Measurements from ENCODE around the gene KPNA1. TPM values are rescaled to one million over a fixed set of nuclear protein-coding genes. Genes with fewer than 3 reads are reported as not detected.
A peak's percentile ranks its signal among the peaks of the same experiment; 100 is the strongest.

The KPNA1 gene
- polyA plus RNA-seq, 4 donors = 10.5 to 33.0 (median 11.9) TPM

DNA sequence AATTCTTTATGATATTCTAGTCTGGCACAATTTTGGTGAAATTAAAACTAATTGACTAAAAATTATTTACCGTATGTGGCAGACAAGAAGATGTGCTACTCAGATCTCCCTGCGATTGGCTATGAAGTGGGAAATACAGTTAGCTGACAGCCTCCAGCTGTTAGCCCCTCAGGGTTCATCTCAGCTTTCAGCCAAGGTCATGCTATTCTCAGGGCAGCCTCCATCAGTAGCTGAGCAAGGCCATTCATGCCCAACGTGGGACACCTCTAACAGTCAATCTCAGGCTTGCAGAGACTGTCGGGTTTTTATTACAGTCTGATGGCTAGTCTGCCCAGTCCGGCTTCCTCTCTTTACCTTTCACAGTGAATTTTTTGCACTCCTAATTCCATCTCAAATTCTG lies 42.6 kb upstream of the KPNA1 start:
- FAIRE-seq = no peak
- H3K4me1 ChIP-seq (ENCODE audit: control insufficient read depth in 3 of 3, insufficient read depth in 2 of 3, low read depth in 1 of 3, low read length in 2 of 3) = peaks cover 0 to 7% (median 2%) of the 10 kb centered on the region in 3 donors
- H3K36me3 ChIP-seq (ENCODE audit: control insufficient read depth in 3 of 3, insufficient read depth in 2 of 3, low read depth in 1 of 3, low read length in 3 of 3) = peaks cover 19 to 32% (median 22%) of the 10 kb centered on the region in 3 donors
- no peak for DNase-seq
- H3K27ac ChIP-seq (ENCODE audit: low read depth in 1 of 3, low read length in 2 of 3) = no peak overlapping the region
- WGBS, 3 donors = 87 to 94% (median 93%) methylated on average over 5 of the region's 5 CpGs
- H3K27me3 ChIP-seq (ENCODE audit: control insufficient read depth in 3 of 3, insufficient read depth in 3 of 3, low read length in 3 of 3) = no peaks in the 10 kb centered on the region
- no peaks in the 10 kb centered on the region for H3K9me3 ChIP-seq (ENCODE audit: control insufficient read depth in 2 of 2, insufficient read depth in 1 of 2, low read depth in 1 of 2, low read length in 1 of 2)
- H3K4me3 ChIP-seq (ENCODE audit: low read depth in 1 of 3, low read length in 3 of 3) = no peak overlapping the region

DNA sequence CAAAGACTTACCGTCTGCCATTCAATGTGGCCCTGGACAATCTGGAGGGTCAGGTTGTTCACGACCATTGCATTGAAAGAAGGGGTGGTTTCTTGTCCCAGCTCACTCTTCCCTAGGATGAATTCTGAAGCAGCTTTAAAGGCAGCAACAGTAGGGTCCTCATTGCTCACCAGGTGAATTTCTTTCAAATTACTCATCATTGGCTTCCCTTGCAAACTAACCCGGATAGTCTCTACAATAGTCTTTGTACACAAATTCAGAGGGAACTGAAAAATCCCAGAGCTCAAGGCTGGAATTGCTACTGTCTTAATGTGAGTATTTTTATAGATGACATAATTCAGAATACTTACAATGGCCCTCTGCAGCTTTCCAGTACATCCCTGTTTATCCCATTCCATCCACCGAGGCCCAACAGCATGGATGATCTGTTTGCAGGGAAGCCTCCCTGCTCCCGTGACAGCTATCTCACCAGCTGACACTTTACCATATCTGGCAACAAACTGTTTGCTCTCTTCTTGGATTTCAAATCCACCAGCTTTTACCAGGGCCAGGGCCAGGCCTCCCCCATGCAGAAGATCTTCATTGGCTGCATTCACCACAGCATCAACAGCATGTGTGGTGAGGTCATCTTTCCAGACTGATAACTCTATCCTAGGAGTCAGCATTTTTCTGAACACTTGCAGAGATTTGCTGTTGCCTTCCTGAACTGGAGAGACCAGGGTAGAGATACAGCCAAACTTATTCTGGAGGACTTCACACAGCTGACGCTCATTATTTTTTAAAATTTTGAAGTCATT lies 40.7 kb upstream of the KPNA1 start:
- DNase-seq (no peak), FAIRE-seq (no peak)
- Histone ChIP-seq H3K9me3 (ENCODE audit: control insufficient read depth in 2 of 2, insufficient read depth in 1 of 2, low read depth in 1 of 2, low read length in 1 of 2) (no peaks in the 10 kb centered on the region), H3K4me1 (ENCODE audit: control insufficient read depth in 3 of 3, insufficient read depth in 2 of 3, low read depth in 1 of 3, low read length in 2 of 3) (no peaks in the 10 kb centered on the region), H3K4me3 (ENCODE audit: low read depth in 1 of 3, low read length in 3 of 3) (no peak overlapping the region), H3K27me3 (ENCODE audit: control insufficient read depth in 3 of 3, insufficient read depth in 3 of 3, low read length in 3 of 3) (no peaks in the 10 kb centered on the region), H3K27ac (ENCODE audit: low read depth in 1 of 3, low read length in 2 of 3) (no peak overlapping the region), H3K36me3 (ENCODE audit: control insufficient read depth in 3 of 3, insufficient read depth in 2 of 3, low read depth in 1 of 3, low read length in 3 of 3) (peaks cover 25 to 44% (median 29%) of the 10 kb centered on the region in 3 donors)
- WGBS, 3 donors = 91 to 92% (median 92%) methylated on average over 6 of the region's 6 CpGs

DNA sequence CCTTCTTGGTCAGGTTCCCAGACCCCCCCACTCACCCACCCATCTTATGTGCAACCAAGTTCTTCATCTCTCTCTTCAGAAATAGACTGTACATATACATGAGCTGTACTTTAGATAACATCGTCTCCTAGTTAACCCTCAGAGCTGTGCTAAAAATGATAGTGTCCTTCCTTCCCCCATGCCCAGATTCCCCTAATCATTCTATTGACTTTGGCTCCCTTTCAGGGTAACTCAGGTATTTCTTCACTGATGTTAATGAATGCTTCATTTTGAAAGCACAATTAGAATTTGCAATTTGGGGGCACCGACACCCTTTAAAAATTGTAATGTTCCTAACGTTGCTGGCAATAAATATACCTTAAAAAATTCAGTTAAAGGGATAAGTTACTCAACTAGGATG lies 38.4 kb upstream of the KPNA1 start:
- H3K4me1 ChIP-seq (ENCODE audit: control insufficient read depth in 3 of 3, insufficient read depth in 2 of 3, low read depth in 1 of 3, low read length in 2 of 3) = no peaks in the 10 kb centered on the region
- DNase-seq (no peak), FAIRE-seq (no peak)
- no peaks in the 10 kb centered on the region for H3K27me3 ChIP-seq (ENCODE audit: control insufficient read depth in 3 of 3, insufficient read depth in 3 of 3, low read length in 3 of 3)
- H3K4me3 ChIP-seq (ENCODE audit: low read depth in 1 of 3, low read length in 3 of 3) = no peak overlapping the region
- peaks cover 22 to 41% (median 28%) of the 10 kb centered on the region in 3 donors for H3K36me3 ChIP-seq (ENCODE audit: control insufficient read depth in 3 of 3, insufficient read depth in 2 of 3, low read depth in 1 of 3, low read length in 3 of 3)
- no peaks in the 10 kb centered on the region for H3K9me3 ChIP-seq (ENCODE audit: control insufficient read depth in 2 of 2, insufficient read depth in 1 of 2, low read depth in 1 of 2, low read length in 1 of 2)
- no peak overlapping the region for H3K27ac ChIP-seq (ENCODE audit: low read depth in 1 of 3, low read length in 2 of 3)
- WGBS, 3 donors = 61 to 85% (median 76%) methylated on average over 3 of the region's 3 CpGs

DNA sequence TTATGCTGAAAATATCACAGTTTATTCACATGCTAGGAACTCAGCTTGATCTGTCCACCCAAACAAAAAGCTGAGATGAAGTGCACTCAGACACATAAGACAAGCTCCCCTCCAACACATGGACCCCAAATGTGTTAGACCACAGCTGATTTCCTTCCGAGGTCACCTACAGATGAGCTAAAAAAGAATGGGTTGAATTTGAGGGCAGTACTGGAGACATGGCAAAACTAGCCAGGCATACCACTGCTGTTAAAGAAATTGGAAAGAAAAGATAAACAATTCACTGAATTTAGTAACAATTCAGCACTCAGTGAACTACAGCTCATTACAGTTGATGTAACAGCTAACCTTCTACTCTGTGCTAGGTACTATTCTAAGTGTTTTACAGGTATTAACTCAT lies 33.9 kb upstream of the KPNA1 start:
- Histone ChIP-seq H3K9me3 (ENCODE audit: control insufficient read depth in 2 of 2, insufficient read depth in 1 of 2, low read depth in 1 of 2, low read length in 1 of 2) (no peaks in the 10 kb centered on the region), H3K4me1 (ENCODE audit: control insufficient read depth in 3 of 3, insufficient read depth in 2 of 3, low read depth in 1 of 3, low read length in 2 of 3) (no peaks in the 10 kb centered on the region), H3K36me3 (ENCODE audit: control insufficient read depth in 3 of 3, insufficient read depth in 2 of 3, low read depth in 1 of 3, low read length in 3 of 3) (peaks cover 13 to 30% (median 19%) of the 10 kb centered on the region in 3 donors), H3K4me3 (ENCODE audit: low read depth in 1 of 3, low read length in 3 of 3) (no peak overlapping the region), H3K27ac (ENCODE audit: low read depth in 1 of 3, low read length in 2 of 3) (no peak overlapping the region), H3K27me3 (ENCODE audit: control insufficient read depth in 3 of 3, insufficient read depth in 3 of 3, low read length in 3 of 3) (no peaks in the 10 kb centered on the region)
- WGBS, 3 donors = 92 to 97% (median 97%) methylated on average over 1 of the region's 1 CpG
- FAIRE-seq = no peak
- DNase-seq = no peak

- no peak for DNase-seq
- H3K36me3 ChIP-seq (ENCODE audit: control insufficient read depth in 3 of 3, insufficient read depth in 2 of 3, low read depth in 1 of 3, low read length in 3 of 3) = peaks cover 13 to 30% (median 19%) of the 10 kb centered on the region in 3 donors
- no peaks in the 10 kb centered on the region for H3K9me3 ChIP-seq (ENCODE audit: control insufficient read depth in 2 of 2, insufficient read depth in 1 of 2, low read depth in 1 of 2, low read length in 1 of 2)
- H3K27me3 ChIP-seq (ENCODE audit: control insufficient read depth in 3 of 3, insufficient read depth in 3 of 3, low read length in 3 of 3) = no peaks in the 10 kb centered on the region
- H3K4me1 ChIP-seq (ENCODE audit: control insufficient read depth in 3 of 3, insufficient read depth in 2 of 3, low read depth in 1 of 3, low read length in 2 of 3) = no peaks in the 10 kb centered on the region
- WGBS, 3 donors = 87 to 94% (median 88%) methylated on average over 3 of the region's 3 CpGs
- H3K27ac ChIP-seq (ENCODE audit: low read depth in 1 of 3, low read length in 2 of 3) = no peak overlapping the region
- H3K4me3 ChIP-seq (ENCODE audit: low read depth in 1 of 3, low read length in 3 of 3) = no peak overlapping the region
- FAIRE-seq = no peak
Observed at GRCh38 chr3:122548076-122548475, 33.3 kb upstream of the KPNA1 start.

- no peaks in the 10 kb centered on the region for H3K27me3 ChIP-seq (ENCODE audit: control insufficient read depth in 3 of 3, insufficient read depth in 3 of 3, low read length in 3 of 3)
- WGBS, 3 donors = 87 to 97% (median 89%) methylated on average over 5 of the region's 5 CpGs
- no peak for FAIRE-seq
Observed at GRCh38 chr3:122546151-122546550, 31.4 kb upstream of the KPNA1 start.

DNA sequence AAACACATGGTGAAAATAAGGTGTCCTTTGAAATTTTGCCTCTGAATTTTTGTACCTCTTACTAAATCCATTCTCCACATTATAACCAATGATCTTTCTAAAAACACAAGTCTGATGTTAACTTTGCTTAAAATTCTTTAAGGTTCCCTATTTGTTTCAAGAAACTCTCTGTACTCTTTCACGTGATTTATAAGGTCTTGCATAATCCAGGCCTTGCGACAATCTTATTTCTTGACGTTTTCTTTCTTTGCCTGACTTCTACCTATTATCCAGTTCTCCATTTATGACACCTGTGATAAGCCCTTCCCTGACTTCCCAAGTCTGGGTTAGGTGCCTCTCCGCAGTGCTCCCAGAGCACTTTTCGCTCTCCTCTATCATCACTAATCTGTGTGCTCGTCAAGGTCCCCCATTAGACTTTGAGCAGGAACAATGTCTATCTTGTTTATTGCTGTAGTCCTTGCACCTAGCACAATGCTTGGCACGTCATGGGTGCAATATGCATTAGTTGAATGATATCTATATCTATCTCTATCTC lies 24.3 kb upstream of the KPNA1 start:
- H3K27ac ChIP-seq (ENCODE audit: low read depth in 1 of 3, low read length in 2 of 3) = no peak overlapping the region

More at GRCh38 chr3:122546151-122546550, 31.4 kb upstream of the KPNA1 start:
- H3K4me3 ChIP-seq (ENCODE audit: low read depth in 1 of 3, low read length in 3 of 3) = no peak overlapping the region
- H3K4me1 ChIP-seq (ENCODE audit: control insufficient read depth in 3 of 3, insufficient read depth in 2 of 3, low read depth in 1 of 3, low read length in 2 of 3) = no peaks in the 10 kb centered on the region
- no peak overlapping the region for H3K27ac ChIP-seq (ENCODE audit: low read depth in 1 of 3, low read length in 2 of 3)
- H3K36me3 ChIP-seq (ENCODE audit: control insufficient read depth in 3 of 3, insufficient read depth in 2 of 3, low read depth in 1 of 3, low read length in 3 of 3) = peaks cover 10 to 27% (median 20%) of the 10 kb centered on the region in 3 donors
- H3K9me3 ChIP-seq (ENCODE audit: control insufficient read depth in 2 of 2, insufficient read depth in 1 of 2, low read depth in 1 of 2, low read length in 1 of 2) = no peaks in the 10 kb centered on the region
- no peak for DNase-seq

GRCh38 chr3:122536632-122537001 lies 21.9 kb upstream of the KPNA1 start:
- Histone ChIP-seq H3K27ac (ENCODE audit: low read depth in 1 of 3, low read length in 2 of 3) (no peak overlapping the region), H3K36me3 (ENCODE audit: control insufficient read depth in 3 of 3, insufficient read depth in 2 of 3, low read depth in 1 of 3, low read length in 3 of 3) (peaks cover 17 to 28% (median 25%) of the 10 kb centered on the region in 3 donors), H3K27me3 (ENCODE audit: control insufficient read depth in 3 of 3, insufficient read depth in 3 of 3, low read length in 3 of 3) (no peaks in the 10 kb centered on the region), H3K4me3 (ENCODE audit: low read depth in 1 of 3, low read length in 3 of 3) (no peak overlapping the region), H3K4me1 (ENCODE audit: control insufficient read depth in 3 of 3, insufficient read depth in 2 of 3, low read depth in 1 of 3, low read length in 2 of 3) (peaks cover 0 to 3% (median 0%) of the 10 kb centered on the region in 3 donors), H3K9me3 (ENCODE audit: control insufficient read depth in 2 of 2, insufficient read depth in 1 of 2, low read depth in 1 of 2, low read length in 1 of 2) (no peaks in the 10 kb centered on the region)
- DNase-seq = peak in 1 of 2 donors; percentile 25
- 72 to 85% (median 81%) methylated on average over 3 of the region's 3 CpGs for WGBS, 3 donors
- FAIRE-seq = no peak

More for the DNA sequence above, 24.3 kb upstream of the KPNA1 start:
- peaks cover 16 to 21% (median 18%) of the 10 kb centered on the region in 3 donors for H3K36me3 ChIP-seq (ENCODE audit: control insufficient read depth in 3 of 3, insufficient read depth in 2 of 3, low read depth in 1 of 3, low read length in 3 of 3)
- DNase-seq (peak; percentile 48 to 67), FAIRE-seq (no peak)
- WGBS, 3 donors = 56 to 73% (median 68%) methylated on average over 7 of the region's 7 CpGs
- H3K4me3 ChIP-seq (ENCODE audit: low read depth in 1 of 3, low read length in 3 of 3) = no peak overlapping the region
- H3K27me3 ChIP-seq (ENCODE audit: control insufficient read depth in 3 of 3, insufficient read depth in 3 of 3, low read length in 3 of 3) = no peaks in the 10 kb centered on the region
- peaks cover 0 to 3% (median 0%) of the 10 kb centered on the region in 3 donors for H3K4me1 ChIP-seq (ENCODE audit: control insufficient read depth in 3 of 3, insufficient read depth in 2 of 3, low read depth in 1 of 3, low read length in 2 of 3)
- no peaks in the 10 kb centered on the region for H3K9me3 ChIP-seq (ENCODE audit: control insufficient read depth in 2 of 2, insufficient read depth in 1 of 2, low read depth in 1 of 2, low read length in 1 of 2)

Measured in small intestine (tissue), 7 donors.